ENCODE data around the gene FAM24B. TPM values are rescaled to one million over a fixed set of nuclear protein-coding genes. Genes with fewer than 3 reads are reported as not detected.
"Not testable (repeated sequence)": the region's sequence is repeated elsewhere in the genome, so short reads cannot be mapped to it uniquely, and the experiment has no call there.

The FAM24B gene
- total RNA-seq, 1 donor from 2014 or later: 0.55 TPM

DNA sequence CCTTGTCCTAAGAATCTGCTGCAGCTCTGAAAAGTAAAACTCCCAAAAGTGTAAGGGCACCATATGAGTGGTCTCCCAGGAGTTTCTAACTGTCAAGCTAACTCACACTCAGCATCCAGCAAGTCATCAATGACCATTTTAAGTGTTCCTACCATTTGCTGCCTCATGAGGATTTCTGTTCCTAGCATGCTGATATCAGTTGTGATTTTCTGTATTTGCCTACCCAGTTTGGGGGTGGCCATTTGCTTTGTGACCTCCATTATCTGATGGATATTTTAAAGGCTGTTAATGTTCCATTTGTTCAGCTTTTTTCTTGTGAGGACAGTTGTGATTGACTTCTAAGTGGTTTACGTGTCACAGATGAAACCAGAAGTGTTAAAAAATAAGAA, 2.9 kb downstream of the FAM24B start:
- peaks cover 17% of the 10 kb centered on the region for H3K4me1 ChIP-seq
- no peaks in the 10 kb centered on the region for H3K36me3 ChIP-seq
- intact Hi-C loops (cut with micrococcal nuclease): no loop called here

DNA sequence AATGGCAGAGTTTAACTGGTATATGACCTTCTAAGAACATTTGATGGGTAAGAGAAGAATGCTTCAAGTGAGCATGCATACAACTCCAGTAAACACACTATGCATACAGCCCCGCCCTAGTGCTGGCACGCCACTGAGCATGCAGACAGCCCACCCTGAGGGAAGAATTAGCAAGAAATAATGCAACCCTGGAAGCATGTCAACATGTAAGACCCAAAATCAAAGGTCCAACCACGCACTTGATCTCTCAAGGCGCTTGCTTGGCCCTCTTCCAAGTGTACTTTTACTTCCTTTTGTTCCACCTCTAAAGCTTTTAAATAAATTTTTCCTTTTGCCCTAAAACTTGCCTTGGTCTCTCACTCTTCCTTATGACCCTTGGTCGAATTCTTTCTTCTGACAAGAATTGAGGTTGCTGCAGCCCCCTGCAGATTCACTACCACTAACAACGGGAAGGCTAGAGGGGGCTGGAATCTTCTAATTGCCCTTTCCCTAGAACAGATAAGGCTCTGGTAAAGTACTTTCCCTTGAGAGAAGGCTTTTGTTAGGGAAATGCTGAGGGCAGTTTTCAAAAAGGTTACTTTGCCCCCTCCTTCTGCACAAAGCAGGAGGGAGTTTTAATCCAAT, 3.4 kb downstream of the FAM24B start:
- Histone ChIP-seq H3K4me1 (peaks cover 17% of the 10 kb centered on the region), H3K4me3 (no peak overlapping the region), H3K27ac (replicated peaks) (no peak overlapping the region), H3K9me3 (replicated peaks) (no peaks in the 10 kb centered on the region), H3K27me3 (ENCODE audit: low read depth) (peaks cover 21% of the 10 kb centered on the region), H3K36me3 (no peaks in the 10 kb centered on the region)
- no peak for DNase-seq
- intact Hi-C loops (cut with micrococcal nuclease): no loop called here
- TF ChIP-seq, protein P1, sequence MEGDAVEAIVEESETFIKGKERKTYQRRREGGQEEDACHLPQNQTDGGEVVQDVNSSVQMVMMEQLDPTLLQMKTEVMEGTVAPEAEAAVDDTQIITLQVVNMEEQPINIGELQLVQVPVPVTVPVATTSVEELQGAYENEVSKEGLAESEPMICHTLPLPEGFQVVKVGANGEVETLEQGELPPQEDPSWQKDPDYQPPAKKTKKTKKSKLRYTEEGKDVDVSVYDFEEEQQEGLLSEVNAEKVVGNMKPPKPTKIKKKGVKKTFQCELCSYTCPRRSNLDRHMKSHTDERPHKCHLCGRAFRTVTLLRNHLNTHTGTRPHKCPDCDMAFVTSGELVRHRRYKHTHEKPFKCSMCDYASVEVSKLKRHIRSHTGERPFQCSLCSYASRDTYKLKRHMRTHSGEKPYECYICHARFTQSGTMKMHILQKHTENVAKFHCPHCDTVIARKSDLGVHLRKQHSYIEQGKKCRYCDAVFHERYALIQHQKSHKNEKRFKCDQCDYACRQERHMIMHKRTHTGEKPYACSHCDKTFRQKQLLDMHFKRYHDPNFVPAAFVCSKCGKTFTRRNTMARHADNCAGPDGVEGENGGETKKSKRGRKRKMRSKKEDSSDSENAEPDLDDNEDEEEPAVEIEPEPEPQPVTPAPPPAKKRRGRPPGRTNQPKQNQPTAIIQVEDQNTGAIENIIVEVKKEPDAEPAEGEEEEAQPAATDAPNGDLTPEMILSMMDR (IDR thresholded peaks at IDR 0.05; ENCODE audit: borderline replicate concordance): no peak

More for the DNA sequence above, 2.9 kb downstream of the FAM24B start:
- Histone ChIP-seq H3K27me3 (ENCODE audit: low read depth) (peaks cover 26% of the 10 kb centered on the region), H3K27ac (replicated peaks) (no peak overlapping the region), H3K9me3 (replicated peaks) (no peaks in the 10 kb centered on the region), H3K4me3 (no peak overlapping the region)
- no peak for DNase-seq
- TF ChIP-seq, protein P1 (IDR thresholded peaks at IDR 0.05; ENCODE audit: borderline replicate concordance): no peak

- H3K9me3 ChIP-seq (replicated peaks); intact Hi-C loops (cut with micrococcal nuclease); H3K27me3 ChIP-seq (ENCODE audit: low read depth); H3K4me1 ChIP-seq; DNase-seq; H3K4me3 ChIP-seq; H3K36me3 ChIP-seq; H3K27ac ChIP-seq (replicated peaks): not testable (repeated sequence)
Observed at GRCh38 chr10:122871947-122872346, 7.4 kb downstream of the FAM24B start.

GRCh38 chr10:122868768-122869167, 10.6 kb downstream of the FAM24B start:
- intact Hi-C loops (cut with micrococcal nuclease): not testable (repeated sequence)

DNA sequence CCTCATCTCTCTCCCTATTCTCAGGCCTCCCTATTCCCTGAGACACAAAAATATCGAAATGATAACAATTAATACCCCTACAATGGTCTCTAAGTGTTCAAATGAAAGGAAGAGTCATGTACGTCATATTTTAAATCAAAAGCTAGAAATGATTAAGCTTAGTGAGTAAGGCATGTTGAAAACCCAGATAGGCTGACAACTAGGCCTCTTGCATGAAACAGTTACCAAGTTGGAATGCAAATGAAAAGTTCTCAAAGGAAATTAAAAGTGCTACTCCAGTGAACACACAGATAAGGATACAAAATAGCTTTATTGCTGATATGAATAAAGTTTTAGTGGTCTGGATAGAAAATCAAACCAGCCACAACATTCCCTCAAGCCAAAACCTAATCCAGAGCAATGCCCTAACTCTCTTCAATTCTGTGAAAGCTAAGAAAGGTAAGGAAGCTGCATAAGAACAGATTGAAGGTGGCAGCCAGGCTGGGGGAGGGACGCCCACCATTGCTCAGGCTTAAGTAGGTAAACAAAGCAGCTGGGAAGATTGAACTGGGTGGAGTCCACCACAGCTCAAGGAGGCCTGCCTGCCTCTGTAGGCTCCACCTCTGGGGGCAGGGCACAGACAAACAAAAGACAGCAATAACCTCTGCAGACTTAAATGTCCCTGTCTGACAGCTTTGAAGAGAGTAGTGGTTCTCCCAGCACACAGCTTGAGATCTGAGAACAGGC, 12.5 kb downstream of the FAM24B start:
- H3K27me3 ChIP-seq (ENCODE audit: low read depth); H3K9me3 ChIP-seq (replicated peaks); H3K4me3 ChIP-seq; H3K27ac ChIP-seq (replicated peaks); DNase-seq; intact Hi-C loops (cut with micrococcal nuclease); H3K36me3 ChIP-seq; H3K4me1 ChIP-seq: not testable (repeated sequence)

More at GRCh38 chr10:122868768-122869167, 10.6 kb downstream of the FAM24B start:
- DNase-seq; H3K9me3 ChIP-seq (replicated peaks); H3K27me3 ChIP-seq (ENCODE audit: low read depth); H3K4me1 ChIP-seq; H3K4me3 ChIP-seq; H3K27ac ChIP-seq (replicated peaks); H3K36me3 ChIP-seq: not testable (repeated sequence)

- no peaks in the 10 kb centered on the region for H3K4me1 ChIP-seq
- no peaks in the 10 kb centered on the region for H3K9me3 ChIP-seq (replicated peaks)
- H3K27ac ChIP-seq (replicated peaks): no peak overlapping the region
- no peaks in the 10 kb centered on the region for H3K36me3 ChIP-seq
- no peak overlapping the region for H3K4me3 ChIP-seq
- no peak for DNase-seq
- intact Hi-C loops (cut with micrococcal nuclease): no loop called here
- TF ChIP-seq, protein P1 (IDR thresholded peaks at IDR 0.05; ENCODE audit: borderline replicate concordance): no peak
- no peaks in the 10 kb centered on the region for H3K27me3 ChIP-seq (ENCODE audit: low read depth)
Observed at GRCh38 chr10:122864901-122865300, 14.5 kb downstream of the FAM24B start.

- DNase-seq: no peak
- no peaks in the 10 kb centered on the region for H3K36me3 ChIP-seq
- no peaks in the 10 kb centered on the region for H3K9me3 ChIP-seq (replicated peaks)
- intact Hi-C loops (cut with micrococcal nuclease): no loop called here
- H3K27ac ChIP-seq (replicated peaks): no peak overlapping the region
- no peak overlapping the region for H3K4me3 ChIP-seq
- no peaks in the 10 kb centered on the region for H3K27me3 ChIP-seq (ENCODE audit: low read depth)
- TF ChIP-seq, protein P1 (IDR thresholded peaks at IDR 0.05; ENCODE audit: borderline replicate concordance): no peak
- no peaks in the 10 kb centered on the region for H3K4me1 ChIP-seq
Observed at GRCh38 chr10:122864194-122864592, 15.2 kb downstream of the FAM24B start.
